Mammary epithelial cell (primary cell): ENCODE measurements around the gene CHTOP.

Experiments
- CTCF ChIP-seq, 2 donors: IDR thresholded peaks in 1 of 2; conservative IDR thresholded peaks in 1 of 2; 2 replicates each; pipeline ENCODE4 v1.5.1; 2011 to 2012; ENCODE audit warnings: inconsistent platforms in 2 of 2, low read length in 2 of 2, mild to moderate bottlenecking in 2 of 2, control low read depth in 1 of 2, low read depth in 1 of 2; ENCODE audit not compliant: insufficient read depth in 1 of 2; ENCODE audit errors: extremely low read depth in 1 of 2
- EZH2 ChIP-seq: IDR thresholded peaks from 2 replicates; pipeline ENCODE4 v1.6.1; 2012; ENCODE audit warnings: low read length, inconsistent platforms, borderline replicate concordance

DNA sequence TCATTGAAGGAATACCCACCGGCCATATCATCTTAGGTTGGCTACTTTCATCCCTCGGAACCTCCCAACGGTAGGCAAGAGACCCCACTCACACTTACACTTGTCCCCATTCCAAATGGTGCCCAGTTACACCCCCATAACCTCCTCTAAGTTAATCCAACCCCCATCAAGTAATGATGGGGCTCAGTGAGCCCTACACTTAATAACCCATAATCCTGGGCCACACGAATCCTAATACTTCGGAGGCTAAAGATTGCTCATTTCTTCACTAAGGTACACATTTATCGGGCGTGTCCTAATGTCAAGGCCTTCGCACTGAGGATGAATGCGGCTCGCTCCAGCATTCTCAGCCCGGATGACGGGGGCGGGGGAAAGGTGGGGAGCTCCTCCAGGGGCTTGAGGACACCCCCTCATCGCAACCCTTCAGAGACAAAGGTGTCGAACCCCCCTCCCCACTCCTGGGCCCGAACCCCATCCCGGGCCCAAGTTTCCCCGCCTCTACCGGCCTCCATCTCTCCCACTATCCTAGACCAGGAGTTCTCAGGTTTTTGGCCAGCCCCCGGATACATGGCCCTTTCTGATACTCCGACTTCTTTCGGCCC is 36.5 kb downstream of the CHTOP start:
- TF ChIP-seq CTCF (conservative IDR thresholded peaks at IDR 0.05 in 1 of 2, IDR thresholded peaks at IDR 0.05 in 1 of 2; ENCODE audit: extremely low read depth in 1 of 2, insufficient read depth in 1 of 2, low read depth in 1 of 2, low read length in 2 of 2) (no peak), EZH2 (no peak)
